HG02981 (cell line): Measurements from ENCODE around the gene PLBD1.

Source experiments
- ATAC-seq: cut with Tn5 transposase; IDR thresholded peaks from one replicate; pipeline ENCODE4 v1.9.1; 2021; ENCODE audit warnings: mild to moderate bottlenecking, moderate library complexity; ENCODE audit not compliant: unreplicated experiment

Gene PLBD1

DNA sequence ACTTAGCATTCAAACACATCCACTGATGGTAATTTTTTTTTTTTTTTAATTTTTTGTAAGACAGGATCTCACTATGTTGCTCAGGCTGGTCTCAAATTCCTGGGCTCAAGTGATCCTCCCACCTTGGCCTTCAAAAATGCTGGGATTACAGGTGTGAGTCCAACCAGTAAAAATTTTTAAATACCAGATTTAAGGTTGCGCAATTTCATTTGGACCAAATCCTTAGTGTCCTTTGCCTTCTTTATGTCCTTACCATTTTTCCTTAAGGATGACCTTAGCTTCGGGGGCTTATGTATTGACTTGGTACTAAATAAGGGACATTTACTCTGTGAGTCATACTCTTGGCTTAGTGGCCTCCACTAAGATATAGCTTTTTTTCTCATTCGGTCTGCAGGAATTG lies 4.1 kb upstream of the PLBD1 start:
- no peak for ATAC-seq

DNA sequence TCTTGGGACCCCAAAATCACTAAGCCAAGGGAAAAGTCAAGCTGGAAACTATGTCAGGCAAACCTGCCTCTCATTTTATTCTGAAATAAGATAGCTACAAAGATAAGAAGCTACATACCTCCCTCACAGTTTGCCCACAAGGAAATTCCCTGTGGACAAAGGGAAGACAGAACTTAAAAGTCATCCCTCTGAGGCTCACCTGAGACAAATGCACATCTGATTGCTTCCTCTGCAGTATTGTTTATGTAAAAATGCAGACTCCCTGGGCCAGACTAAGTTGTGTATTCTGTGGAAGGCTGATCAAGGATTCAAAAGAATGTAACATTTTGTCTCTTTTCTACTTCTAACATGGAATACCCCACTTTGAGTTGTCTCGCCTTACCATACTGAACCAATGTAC lies 2.5 kb upstream of the PLBD1 start:
- ATAC-seq: no peak

DNA sequence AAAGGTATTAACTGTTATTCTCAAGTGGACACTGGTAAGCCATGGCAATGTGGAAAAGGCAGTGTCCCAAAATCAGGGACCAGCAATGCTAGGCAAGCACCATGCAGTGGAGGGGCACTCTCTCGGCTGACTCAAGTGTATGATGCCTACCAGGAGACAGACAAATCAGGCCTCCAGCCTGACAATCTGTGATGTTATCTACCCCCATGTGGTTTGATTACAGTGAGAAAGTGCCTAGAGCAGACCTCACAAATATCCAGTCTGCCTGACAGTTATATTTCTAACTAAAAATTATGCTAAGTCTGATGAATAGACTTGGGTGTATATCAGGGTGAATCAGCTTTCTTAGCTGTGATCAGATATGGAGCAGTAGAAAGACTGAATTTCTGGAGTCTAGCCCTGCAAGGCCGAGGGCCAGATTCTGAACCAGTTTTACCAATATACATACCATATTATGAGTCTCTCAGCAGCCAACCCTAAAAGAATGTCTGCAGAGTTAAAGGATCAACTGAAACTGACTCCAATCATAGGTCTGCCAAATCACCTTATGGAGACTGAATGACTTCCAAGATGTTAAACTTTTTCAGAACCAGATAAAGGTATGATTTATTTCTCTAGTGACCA lies 3.2 kb downstream of the PLBD1 start:
- ATAC-seq: no peak

DNA sequence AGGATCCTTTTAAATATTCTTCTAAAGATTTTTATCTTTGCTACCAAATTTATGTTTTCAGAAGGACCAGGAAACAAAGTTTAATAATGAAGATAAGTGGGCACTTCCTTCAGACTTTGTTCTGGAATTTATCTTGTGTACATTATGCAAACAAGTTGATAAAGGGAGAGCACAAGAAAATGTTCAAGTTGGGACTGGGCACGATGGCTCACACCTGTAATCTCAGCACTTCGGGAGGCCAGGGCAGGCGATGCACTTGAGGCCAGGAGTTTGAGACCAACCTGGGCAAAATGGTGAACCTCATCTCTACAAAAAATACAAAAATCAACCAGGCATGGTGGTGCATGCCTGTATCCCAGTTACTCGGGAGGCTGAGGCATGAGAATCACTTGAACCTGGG lies 4.6 kb downstream of the PLBD1 start:
- ATAC-seq: no peak

DNA sequence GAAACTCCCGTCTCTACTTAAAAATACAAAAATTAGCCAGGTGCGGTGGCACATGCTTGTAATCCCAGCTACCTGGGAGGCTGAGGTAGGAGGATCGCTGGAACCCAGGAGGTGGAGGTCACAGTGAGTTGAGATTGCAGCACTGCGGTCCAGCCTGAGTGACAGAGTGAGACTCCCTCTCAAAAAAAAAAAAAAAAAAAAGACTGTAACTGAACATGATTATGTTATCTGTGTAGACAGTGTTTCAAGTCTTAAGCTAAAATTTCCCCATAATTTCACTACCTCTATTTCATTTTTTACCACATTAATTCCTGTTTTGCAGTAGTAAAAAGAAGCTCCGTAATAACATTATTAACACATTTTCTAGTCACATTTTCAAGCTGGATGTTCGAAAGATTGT lies 5.4 kb downstream of the PLBD1 start:
- no peak for ATAC-seq

DNA sequence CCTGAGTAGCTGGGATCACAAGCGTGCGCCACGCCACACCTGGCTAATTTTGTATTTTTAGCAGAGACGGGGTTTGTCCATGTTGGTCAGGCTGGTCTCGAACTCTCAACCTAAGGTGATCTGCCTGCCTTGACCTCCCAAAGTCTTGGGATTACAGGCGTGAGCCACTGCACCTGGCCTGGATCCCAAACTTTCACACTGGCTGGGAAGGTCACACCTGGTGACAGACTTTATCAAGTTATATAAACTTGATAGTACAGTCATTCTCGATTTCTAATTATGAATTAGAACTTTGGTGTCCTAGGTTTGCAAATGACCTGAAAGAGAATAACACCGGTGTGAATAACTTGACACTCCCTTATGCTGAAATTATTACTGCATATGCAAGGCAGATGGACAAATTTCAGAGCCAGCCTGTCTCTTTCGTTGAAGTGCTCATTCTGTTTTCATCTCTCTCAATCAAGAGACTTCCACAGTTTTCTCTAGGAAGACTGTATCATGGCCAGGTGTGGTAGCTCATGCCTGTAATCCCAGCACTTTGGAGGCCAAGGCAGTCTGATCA lies 5.9 kb downstream of the PLBD1 start:
- no peak for ATAC-seq

DNA sequence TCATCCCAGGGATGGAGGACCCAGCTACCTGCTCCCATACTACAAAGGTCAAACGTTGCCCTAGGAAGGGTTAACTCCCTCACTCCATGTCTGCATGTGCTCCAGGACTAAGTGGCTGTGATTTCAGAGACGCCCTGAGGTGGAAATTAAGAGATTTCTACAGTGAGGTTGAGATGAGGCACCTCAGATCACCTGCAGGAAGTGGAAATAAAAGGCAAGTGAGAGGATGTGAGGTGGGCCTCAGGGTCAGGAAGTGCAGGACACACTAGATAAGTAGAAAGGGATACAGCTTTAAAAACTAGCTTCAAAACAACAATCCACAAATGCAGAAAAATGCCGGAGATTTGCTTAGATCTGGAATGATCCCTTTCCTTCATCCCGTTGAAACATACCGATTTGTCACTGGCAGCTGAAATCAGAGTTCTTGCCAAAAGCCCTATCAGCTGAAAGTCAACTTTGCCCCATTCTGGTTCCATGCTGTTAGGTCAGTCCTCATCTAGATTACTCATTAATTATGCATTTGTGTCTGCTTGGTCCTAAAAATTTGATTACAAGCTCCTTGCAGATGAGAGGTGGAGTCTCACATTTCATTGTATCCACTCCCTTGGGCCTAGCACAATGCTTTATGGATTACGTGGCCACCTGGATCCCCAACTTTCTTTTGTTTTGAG lies 6.6 kb downstream of the PLBD1 start:
- no peak for ATAC-seq

DNA sequence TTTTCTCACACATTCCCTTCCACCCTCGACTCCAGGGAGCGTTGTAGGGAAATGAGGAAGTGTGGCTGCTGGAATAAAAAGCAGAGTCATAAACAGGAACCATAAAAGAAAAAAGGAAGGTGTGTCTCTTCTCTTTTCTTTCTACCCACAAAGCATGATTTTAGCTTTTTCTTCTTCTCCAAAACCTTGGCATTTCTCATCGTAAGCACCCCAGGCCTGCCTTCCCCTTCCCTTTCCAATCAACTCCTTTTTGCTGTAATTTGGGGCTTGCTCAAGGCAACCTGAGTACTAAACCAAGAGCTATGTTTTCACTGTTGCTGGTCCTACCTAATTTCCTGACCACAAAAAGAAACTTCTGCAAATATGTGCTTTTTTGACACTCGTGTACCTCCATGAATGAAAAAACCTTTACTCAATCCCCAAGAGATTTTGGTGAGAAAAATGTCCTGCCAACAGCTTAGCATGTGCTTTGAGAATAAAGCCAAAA lies 9.2 kb downstream of the PLBD1 start:
- no peak for ATAC-seq

DNA sequence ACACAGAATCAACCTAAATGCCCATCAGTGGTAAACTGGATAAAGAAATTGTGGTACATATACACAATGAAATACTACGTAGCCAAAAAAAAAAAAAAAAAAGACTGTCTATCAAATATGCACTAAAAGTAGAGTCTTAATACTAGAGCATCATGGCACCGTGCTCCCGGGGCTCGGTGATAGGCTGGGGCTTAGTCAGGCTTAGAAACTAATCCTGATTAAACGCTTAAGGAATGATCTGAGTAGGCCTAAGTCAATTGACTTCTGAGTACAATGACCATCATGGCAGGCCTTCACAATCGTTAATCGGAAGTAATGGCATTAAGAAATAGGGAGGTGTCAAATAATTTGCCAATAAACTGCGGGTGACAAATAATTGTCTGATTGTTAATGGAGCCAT lies 9.7 kb downstream of the PLBD1 start:
- ATAC-seq: no peak

DNA sequence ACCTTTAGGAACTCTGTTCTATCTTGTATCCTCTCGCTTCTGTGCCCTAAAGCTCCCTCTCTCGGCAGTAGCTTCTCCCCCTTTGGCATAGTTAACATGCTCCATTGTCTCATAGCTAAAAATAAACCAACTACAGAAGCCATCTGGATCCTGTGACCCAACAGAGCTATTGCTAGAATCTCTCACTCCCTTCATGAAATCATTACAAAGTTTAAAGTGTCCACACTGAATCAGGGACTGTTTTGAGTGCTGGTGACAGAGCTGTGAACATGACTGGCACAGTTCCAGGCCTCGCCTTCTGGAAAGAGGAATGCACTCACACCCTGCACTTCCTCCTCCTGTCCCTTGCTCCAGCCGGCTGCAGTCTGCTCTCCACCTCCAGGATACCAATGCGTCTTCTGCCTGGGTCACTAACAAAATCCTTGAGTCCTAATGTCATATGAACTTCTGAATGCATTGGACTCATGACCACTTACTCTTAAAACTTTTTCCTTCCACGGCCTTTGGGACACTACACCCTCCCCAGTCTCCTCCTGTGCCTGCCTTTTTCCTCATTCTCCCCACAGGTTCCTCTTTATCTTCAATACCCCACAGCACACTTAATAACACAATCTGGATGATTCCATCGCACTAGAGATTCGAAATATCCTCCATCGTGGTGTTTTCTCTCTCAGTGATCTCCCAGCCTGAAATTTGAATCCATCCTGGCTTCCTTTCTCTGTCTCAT lies 13.2 kb downstream of the PLBD1 start:
- ATAC-seq: no peak

DNA sequence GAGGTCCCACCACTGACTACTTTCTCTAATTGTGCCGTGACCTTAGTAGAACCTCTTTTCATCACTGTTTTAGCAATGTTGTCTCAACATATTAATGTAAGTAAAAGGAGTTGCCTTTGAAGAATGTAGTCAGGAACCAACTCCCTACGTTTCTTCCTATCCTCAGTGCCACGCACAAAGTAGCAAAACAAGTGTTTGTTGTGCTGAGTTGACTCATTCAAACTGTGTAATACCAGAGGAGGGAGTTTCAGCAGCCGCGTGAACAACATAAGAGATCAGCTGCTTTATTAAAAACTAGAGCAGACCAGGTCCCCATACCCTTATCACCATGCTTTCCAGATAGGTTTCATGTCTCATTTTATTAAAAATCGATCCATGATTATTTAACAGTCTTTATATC lies 19.1 kb downstream of the PLBD1 start:
- ATAC-seq: no peak

DNA sequence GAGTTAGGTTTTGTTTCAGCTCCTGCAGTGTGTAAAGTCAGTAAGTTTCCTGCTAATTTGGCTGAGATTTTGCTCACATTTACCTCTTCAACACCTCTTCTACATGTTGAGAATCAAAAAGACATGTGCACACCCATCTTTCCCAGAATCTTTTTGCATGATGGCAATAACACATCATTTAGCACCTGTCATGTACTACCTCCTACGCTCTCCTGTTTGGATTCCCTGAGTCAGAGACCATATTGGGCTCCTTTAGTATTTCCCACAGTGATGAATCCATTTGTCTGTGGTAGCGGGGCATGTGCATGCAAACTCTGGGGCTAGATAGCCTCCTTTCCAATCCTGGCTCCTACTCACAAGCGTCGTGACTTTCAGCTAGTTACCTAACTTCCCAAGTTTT lies 20.1 kb downstream of the PLBD1 start:
- no peak for ATAC-seq

DNA sequence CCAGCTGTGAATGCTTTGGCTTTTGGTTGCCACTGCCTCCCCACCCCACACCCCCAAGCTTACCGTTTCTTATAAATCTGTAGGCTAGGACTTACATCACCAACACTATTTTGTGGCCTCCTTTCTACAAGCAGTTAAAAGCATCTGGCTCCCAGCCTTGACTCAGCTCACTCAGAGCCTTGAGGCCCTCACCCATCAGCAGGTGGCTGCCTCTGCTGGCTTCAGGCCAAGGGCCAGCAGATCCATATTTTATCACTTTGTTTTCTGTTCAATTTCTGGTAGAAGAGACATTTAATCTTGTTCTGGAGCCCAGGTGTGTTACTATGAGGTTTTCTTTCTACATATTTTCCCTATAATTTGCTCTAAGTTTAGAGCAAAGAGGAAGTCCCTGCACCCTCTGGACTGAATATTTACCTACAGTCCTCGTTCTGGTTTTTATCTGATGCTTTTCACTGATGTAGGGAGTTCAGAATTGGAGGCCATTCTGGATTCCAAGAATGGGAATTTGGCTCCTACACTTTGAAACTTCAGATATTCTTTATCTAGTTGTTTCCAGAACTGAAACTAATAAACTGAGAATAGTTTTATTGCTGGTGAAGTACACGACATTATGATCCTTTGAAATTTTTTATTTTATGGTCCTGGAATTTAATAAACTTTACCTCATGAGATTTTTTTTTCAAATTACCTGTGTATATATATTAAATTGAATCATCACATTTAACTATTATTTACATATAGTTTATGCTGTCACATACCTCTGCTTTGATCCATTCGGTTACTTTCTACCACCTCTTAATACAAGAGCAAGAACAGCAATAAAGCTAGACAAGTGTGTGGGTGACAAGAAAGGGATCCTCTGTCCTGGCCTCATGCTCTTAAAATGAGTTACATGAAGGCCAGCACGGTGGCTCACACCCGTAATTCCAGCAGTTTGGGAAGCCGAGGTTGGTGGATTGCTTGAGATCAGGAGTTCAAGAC lies 22.2 kb downstream of the PLBD1 start:
- no peak for ATAC-seq

DNA sequence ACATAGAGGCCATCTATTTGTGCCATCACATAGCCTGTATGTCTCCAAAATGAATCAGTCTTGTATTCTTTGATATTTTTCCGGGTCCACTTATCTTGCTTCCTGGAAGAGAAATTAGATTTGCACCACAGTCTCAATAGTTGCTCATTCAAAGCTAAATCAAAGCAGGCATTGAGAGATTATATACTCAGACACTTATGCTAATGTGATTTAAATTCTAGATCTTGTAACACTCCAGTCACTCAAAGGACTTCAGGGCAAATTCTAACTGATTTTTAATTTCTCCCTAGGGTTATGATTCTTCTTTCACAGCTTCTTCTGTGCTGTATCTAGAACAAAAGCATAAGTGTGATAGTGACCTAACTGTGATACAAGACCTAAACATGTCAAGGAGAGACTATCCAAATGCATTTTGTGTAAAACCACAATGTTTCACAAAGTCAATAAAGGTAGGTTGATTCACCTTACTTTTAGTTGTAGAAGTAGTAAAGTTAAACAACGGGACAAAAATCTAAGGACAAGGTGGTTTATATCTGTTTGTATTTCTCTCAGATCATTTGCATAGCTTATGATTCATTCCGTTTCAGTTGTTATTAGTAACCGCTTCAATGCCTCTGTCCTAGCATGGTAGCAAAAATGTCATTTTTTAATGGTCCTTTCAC lies 26.8 kb downstream of the PLBD1 start:
- no peak for ATAC-seq

DNA sequence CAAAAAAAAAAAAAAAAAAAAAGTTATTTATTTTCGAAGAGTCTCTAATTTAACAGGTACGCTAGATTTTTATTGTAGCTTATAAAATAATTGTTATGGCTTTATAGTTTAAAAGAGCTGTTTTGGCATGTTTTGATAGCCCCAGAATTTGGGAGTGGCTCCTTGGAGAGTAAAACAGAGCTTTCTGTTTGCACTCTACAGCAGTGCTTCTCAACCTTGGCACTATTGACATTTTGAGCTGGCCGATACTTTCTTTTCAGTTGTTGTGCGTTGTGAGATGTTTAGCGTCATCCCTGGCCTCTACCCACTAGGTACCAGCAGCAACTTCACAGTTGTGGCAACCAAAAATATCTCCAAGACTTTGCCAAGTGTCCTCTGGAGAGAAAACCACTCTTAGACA lies 30.6 kb downstream of the PLBD1 start:
- ATAC-seq: no peak

DNA sequence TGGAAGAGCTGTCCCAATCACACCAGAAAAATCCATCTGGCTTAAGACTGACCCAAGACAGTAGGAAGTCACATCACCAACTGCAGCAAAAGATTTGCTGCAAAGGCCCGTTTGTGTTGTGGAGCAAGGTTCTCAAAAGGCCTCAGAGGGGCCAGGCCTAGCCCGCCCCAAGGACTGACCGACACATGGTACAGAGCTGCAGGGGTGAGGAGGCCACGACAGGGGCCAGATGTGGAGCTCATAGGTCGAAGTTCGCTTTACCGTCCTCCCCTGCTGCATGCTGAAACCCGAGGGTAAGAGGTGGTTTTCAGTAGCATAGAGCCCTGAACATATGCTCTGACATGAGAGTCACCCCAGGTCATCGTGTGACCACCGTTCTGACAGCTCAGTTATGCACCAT lies 35.5 kb downstream of the PLBD1 start:
- no peak for ATAC-seq

DNA sequence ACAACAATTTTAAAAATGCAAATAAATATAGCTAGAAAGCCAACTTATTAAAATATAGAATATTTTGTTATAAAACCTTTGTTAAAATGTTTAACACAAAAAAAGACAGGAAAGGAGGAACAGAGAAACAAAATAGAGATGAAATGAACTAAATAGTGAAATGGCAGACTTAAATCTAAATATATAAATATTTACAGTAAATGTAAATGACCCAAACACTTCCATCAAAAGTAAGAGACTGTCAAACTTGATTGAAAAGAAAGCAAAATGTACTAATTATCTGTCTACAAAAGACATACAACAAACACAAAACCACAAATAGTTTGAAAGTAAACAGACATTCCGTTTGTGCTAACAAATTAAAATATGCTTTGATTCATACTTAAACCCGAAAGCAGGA lies 41.7 kb downstream of the PLBD1 start:
- ATAC-seq: no peak

DNA sequence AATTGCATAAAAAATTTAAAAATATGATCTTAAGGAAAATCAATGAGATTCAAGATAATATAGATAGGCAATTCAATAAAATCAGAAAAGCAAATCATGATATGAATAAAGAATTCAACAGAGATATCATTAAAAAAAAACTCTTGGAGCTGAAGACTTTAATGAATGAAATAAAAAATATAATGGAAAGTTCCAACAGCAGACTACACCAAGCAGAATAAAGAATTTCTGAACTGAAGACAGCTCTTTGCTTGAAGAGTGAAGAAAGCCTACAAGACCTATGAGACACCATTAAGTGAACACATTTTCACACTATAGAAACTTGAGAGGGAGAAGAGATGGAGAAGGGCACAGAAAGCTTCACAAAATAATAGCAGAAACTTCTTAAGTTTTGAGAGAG lies 45.9 kb downstream of the PLBD1 start:
- no peak for ATAC-seq

DNA sequence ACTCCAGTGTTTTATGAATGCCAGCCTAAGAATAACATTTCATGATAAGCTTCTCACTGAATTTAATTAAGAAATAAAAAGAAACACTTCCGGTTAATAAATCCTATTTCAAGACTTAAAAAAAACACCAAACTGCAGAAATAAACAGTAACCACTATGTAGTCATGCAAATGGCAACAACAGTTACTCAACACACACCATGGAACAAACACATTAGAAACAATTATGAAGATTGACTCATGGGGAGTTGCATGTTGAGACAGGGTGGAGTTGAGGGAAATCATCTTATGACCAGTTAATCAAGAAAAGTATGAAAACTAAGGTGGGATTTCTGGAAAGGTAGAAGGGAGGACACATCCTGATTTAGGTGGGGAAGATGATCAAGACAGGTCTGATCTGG lies 52.7 kb downstream of the PLBD1 start:
- no peak for ATAC-seq

DNA sequence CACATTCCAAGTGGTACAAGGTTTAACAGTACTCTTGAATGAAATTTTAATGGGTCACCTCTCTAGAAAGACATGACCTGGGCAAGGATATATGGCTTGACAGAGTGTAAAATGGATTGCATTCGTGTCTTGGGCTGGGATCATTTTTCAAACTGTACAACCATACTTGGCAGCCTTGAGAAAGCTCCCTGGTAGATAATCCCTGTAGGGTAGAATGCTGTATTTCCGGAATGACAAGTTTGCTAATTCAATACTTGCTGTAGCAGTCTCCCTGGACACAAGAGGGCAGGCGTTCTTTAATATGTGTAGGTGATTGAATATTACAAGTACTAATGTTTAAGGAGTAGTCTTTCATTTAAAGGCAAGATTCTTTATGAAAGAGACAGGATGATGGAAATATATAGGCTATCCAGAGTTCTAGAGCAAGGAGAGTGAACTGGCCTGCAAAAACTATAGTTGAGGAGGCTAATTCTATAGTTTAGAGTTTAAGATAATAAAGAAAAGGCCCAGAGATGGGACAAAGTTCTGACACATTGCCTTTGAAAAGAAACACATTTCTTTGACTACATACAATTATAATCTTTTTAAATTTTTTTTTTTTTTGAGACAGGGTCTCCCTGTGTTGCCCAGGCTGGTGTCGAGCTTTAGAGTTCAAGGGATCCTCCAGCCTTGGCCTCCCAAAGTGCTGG lies 53.4 kb downstream of the PLBD1 start:
- ATAC-seq: no peak
